Measurements from ENCODE around the gene KL. TPM values are rescaled to one million over a fixed set of nuclear protein-coding genes. Genes with fewer than 3 reads are reported as not detected.

The KL gene
- total RNA-seq (2021), result 1.1 and 1.5 TPM in 2 replicates
- Bru-seq, nascent RNA, result percentile 41 among the genes with signal in this experiment
- percentile 31 among the genes with signal in this experiment for BruChase-seq, experiment 1, labeled RNA remaining after a 2-hour chase
- BruChase-seq, experiment 2, labeled RNA remaining after a 6-hour chase, result percentile 37 among the genes with signal in this experiment
- long read RNA-seq, result 0 reads

DNA sequence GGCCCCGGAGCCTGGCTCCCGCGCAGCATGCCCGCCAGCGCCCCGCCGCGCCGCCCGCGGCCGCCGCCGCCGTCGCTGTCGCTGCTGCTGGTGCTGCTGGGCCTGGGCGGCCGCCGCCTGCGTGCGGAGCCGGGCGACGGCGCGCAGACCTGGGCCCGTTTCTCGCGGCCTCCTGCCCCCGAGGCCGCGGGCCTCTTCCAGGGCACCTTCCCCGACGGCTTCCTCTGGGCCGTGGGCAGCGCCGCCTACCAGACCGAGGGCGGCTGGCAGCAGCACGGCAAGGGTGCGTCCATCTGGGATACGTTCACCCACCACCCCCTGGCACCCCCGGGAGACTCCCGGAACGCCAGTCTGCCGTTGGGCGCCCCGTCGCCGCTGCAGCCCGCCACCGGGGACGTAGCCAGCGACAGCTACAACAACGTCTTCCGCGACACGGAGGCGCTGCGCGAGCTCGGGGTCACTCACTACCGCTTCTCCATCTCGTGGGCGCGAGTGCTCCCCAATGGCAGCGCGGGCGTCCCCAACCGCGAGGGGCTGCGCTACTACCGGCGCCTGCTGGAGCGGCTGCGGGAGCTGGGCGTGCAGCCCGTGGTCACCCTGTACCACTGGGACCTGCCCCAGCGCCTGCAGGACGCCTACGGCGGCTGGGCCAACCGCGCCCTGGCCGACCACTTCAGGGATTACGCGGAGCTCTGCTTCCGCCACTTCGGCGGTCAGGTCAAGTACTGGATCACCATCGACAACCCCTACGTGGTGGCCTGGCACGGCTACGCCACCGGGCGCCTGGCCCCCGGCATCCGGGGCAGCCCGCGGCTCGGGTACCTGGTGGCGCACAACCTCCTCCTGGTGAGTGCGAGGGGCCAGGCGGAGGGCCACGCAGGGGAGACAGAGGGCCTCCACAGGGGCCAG lies at the start of gene KL:
Gene KL (plus strand): TSS at position 10 of the 909 bp plus-strand sequence. CDS start 18 bp downstream, at position 28.
- ChIA-PET POLR2A (ENCODE audit: low non-redundant PET) (no interaction called here), CTCF (no interaction called here)
- H3K4me3 ChIP-seq (ENCODE audit: low read depth, low read length, poor library complexity, severe bottlenecking), result peak within 1 kb of the TSS; percentile 44
- intact Hi-C loops (cut with micrococcal nuclease; ENCODE audit: unreplicated experiment), result no loop called here
- TF ChIP-seq EZH2 (IDR thresholded peaks at IDR 0.05; ENCODE audit: borderline replicate concordance, low read depth, low read length, poor library complexity, severe bottlenecking), result no peak
- TF ChIP-seq CTCF (conservative IDR thresholded peaks at IDR 0.05; ENCODE audit: low read depth, low read length), result no peak
- H3K36me3 ChIP-seq (ENCODE audit: insufficient read depth, low read length, poor library complexity, severe bottlenecking), result no peaks in the 10 kb centered on the region
- H3K27me3 ChIP-seq (replicated peaks; ENCODE audit: insufficient read depth, low read depth, low read length, poor library complexity), result no peaks in the 10 kb centered on the region
- no peaks in the 10 kb centered on the region for H3K9me3 ChIP-seq (ENCODE audit: low read depth, low read length, poor library complexity, severe bottlenecking)
- peaks cover 8% of the 10 kb centered on the region for H3K4me1 ChIP-seq (ENCODE audit: insufficient read depth, low read length, poor library complexity, severe bottlenecking)
- peak; percentile 39 for DNase-seq (ENCODE audit: low spot score)
- no peak within 1 kb of the TSS for H3K27ac ChIP-seq (ENCODE audit: low read depth, low read length, poor library complexity, severe bottlenecking)
- BruUV-seq (replicated peaks), result no TSS peak

DNA sequence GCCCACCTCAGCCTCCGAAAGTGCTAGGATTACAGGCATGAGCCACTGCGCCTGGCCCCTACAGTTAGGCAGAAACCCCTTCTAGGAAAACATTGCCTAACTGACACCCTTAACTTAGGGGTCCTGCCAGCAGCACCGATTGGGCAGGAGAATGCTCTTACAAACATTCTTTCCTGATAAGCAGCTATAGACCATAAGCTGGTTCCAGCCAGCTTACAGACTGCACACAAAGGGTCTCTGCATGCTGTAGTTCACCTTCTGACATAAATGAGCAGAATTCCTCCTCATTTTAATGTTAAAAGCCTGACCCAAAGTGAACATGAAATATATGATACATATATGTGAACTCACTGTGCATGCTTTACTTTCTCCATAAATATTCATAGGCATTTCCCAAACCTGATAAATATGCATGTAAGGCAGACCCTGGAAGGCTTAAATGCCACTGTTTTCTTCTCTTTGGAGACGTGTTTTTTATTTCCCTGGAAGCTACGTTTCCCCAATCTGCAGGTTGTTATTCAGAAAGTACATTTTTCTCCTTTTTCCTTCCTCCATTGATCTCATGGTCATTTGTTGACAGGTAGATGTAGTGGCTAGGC lies 48.5 kb upstream of the KL start:
- H3K36me3 ChIP-seq (ENCODE audit: insufficient read depth, low read length, poor library complexity, severe bottlenecking), result no peaks in the 10 kb centered on the region
- peak; percentile 30 for DNase-seq (ENCODE audit: low spot score)
- intact Hi-C loops (cut with micrococcal nuclease; ENCODE audit: unreplicated experiment), result no loop called here
- BruUV-seq (replicated peaks), result no TSS peak
- TF ChIP-seq EZH2 (IDR thresholded peaks at IDR 0.05; ENCODE audit: borderline replicate concordance, low read depth, low read length, poor library complexity, severe bottlenecking) (no peak), CTCF (conservative IDR thresholded peaks at IDR 0.05; ENCODE audit: low read depth, low read length) (no peak)
- H3K4me3 ChIP-seq (ENCODE audit: low read depth, low read length, poor library complexity, severe bottlenecking), result no peak overlapping the region
- CTCF ChIA-PET, result no interaction called here
- no peaks in the 10 kb centered on the region for H3K9me3 ChIP-seq (ENCODE audit: low read depth, low read length, poor library complexity, severe bottlenecking)
- no peaks in the 10 kb centered on the region for H3K27me3 ChIP-seq (replicated peaks; ENCODE audit: insufficient read depth, low read depth, low read length, poor library complexity)
- H3K27ac ChIP-seq (ENCODE audit: low read depth, low read length, poor library complexity, severe bottlenecking), result peak overlapping the region; percentile 30
- H3K4me1 ChIP-seq (ENCODE audit: insufficient read depth, low read length, poor library complexity, severe bottlenecking), result peaks cover 19% of the 10 kb centered on the region
- POLR2A ChIA-PET (ENCODE audit: low non-redundant PET), result no interaction called here

GRCh38 chr13:32968316-32968715 lies 47.9 kb upstream of the KL start:
- no TSS peak for BruUV-seq (replicated peaks)
- H3K27ac ChIP-seq (ENCODE audit: low read depth, low read length, poor library complexity, severe bottlenecking), result peak overlapping the region; percentile 30
- H3K4me1 ChIP-seq (ENCODE audit: insufficient read depth, low read length, poor library complexity, severe bottlenecking), result peaks cover 19% of the 10 kb centered on the region
- H3K4me3 ChIP-seq (ENCODE audit: low read depth, low read length, poor library complexity, severe bottlenecking), result no peak overlapping the region
- intact Hi-C loops (cut with micrococcal nuclease; ENCODE audit: unreplicated experiment), result no loop called here
- ChIA-PET CTCF (no interaction called here), POLR2A (ENCODE audit: low non-redundant PET) (no interaction called here)
- TF ChIP-seq EZH2 (IDR thresholded peaks at IDR 0.05; ENCODE audit: borderline replicate concordance, low read depth, low read length, poor library complexity, severe bottlenecking) (no peak), CTCF (conservative IDR thresholded peaks at IDR 0.05; ENCODE audit: low read depth, low read length) (no peak)
- H3K27me3 ChIP-seq (replicated peaks; ENCODE audit: insufficient read depth, low read depth, low read length, poor library complexity), result no peaks in the 10 kb centered on the region
- H3K36me3 ChIP-seq (ENCODE audit: insufficient read depth, low read length, poor library complexity, severe bottlenecking), result no peaks in the 10 kb centered on the region
- no peaks in the 10 kb centered on the region for H3K9me3 ChIP-seq (ENCODE audit: low read depth, low read length, poor library complexity, severe bottlenecking)
- no peak for DNase-seq (ENCODE audit: low spot score)

Measured in A673 (cell line).